ENCODE data around the gene CAPN10.
"Not testable (repeated sequence)": the region's sequence is repeated elsewhere in the genome, so short reads cannot be mapped to it uniquely, and the experiment has no call there.

The CAPN10 gene

GRCh38 chr2:240603081-240603835, 16.7 kb downstream of the CAPN10 start:
- ATAC-seq (no peak), DNase-seq (no peak)

- no peak for DNase-seq
- ATAC-seq, result no peak
These were observed 17.3 kb downstream of the CAPN10 start for GRCh38 chr2:240603846-240604245.

- ATAC-seq, result no peak
- DNase-seq, result no peak
These were observed 17.9 kb downstream of the CAPN10 start for GRCh38 chr2:240604291-240604938.

- DNase-seq (no peak), ATAC-seq (no peak)
These were observed 18.6 kb downstream of the CAPN10 start for GRCh38 chr2:240604939-240605716.

- ATAC-seq (no peak), DNase-seq (no peak)
These were observed 19.6 kb downstream of the CAPN10 start for GRCh38 chr2:240605867-240606743.

GRCh38 chr2:240611601-240612210, 25.2 kb downstream of the CAPN10 start:
- DNase-seq, result peak; percentile 22
- ATAC-seq, result no peak

GRCh38 chr2:240613781-240614180, 27.2 kb downstream of the CAPN10 start:
- DNase-seq (no peak), ATAC-seq (no peak)

GRCh38 chr2:240614391-240614790, 27.9 kb downstream of the CAPN10 start:
- ATAC-seq (no peak), DNase-seq (no peak)

GRCh38 chr2:240615396-240615795, 28.9 kb downstream of the CAPN10 start:
- DNase-seq, result no peak
- no peak for ATAC-seq

GRCh38 chr2:240615820-240616547, 29.4 kb downstream of the CAPN10 start:
- ATAC-seq (no peak), DNase-seq (no peak)

GRCh38 chr2:240616860-240617666, 30.5 kb downstream of the CAPN10 start:
- ATAC-seq, DNase-seq: not testable (repeated sequence)

- ATAC-seq (no peak), DNase-seq (no peak)
These were observed 32.2 kb downstream of the CAPN10 start for GRCh38 chr2:240618776-240619175.

- no peak for DNase-seq
- ATAC-seq, result no peak
These were observed 33.1 kb downstream of the CAPN10 start for GRCh38 chr2:240619506-240620148.

- DNase-seq (no peak), ATAC-seq (no peak)
These were observed 33.7 kb downstream of the CAPN10 start for GRCh38 chr2:240620149-240620731.

- ATAC-seq (no peak), DNase-seq (peak; percentile 21)
These were observed 34.3 kb downstream of the CAPN10 start for GRCh38 chr2:240620859-240621258.

GRCh38 chr2:240622060-240622411, 35.5 kb downstream of the CAPN10 start:
- ATAC-seq (no peak), DNase-seq (peak; percentile 24)

- ATAC-seq (no peak), DNase-seq (peak; percentile 38)
These were observed 36.1 kb downstream of the CAPN10 start for GRCh38 chr2:240622531-240623235.

GRCh38 chr2:240623531-240624010, 37.0 kb downstream of the CAPN10 start:
- DNase-seq, result no peak
- no peak for ATAC-seq
